Kidney glomerular epithelial cell (primary cell): Measurements from ENCODE around the gene TLE6.
"Not testable (repeated sequence)": the region's sequence is repeated elsewhere in the genome, so short reads cannot be mapped to it uniquely, and the experiment has no call there.

Source experiments
- DNase-seq: peaks from one replicate; lab custom pipeline; 2025; lab: John Stamatoyannopoulos, UW

TLE6 gene

GRCh38 chr19:3004522-3004921 is 27.2 kb downstream of the TLE6 start:
- no peak for DNase-seq

- no peak for DNase-seq
Measured at GRCh38 chr19:3005345-3005744, 28.0 kb downstream of the TLE6 start.

- no peak for DNase-seq
Measured at GRCh38 chr19:3006075-3006767, 28.9 kb downstream of the TLE6 start.

GRCh38 chr19:3007975-3008374 is 30.6 kb downstream of the TLE6 start:
- no peak for DNase-seq

- DNase-seq, result no peak
Measured at GRCh38 chr19:3008994-3009393, 31.6 kb downstream of the TLE6 start.

GRCh38 chr19:3010871-3011270 is 33.5 kb downstream of the TLE6 start:
- DNase-seq, result no peak

GRCh38 chr19:3012059-3012458 is 34.7 kb downstream of the TLE6 start:
- DNase-seq, result not testable (repeated sequence)

GRCh38 chr19:3012621-3013262 is 35.4 kb downstream of the TLE6 start:
- no peak for DNase-seq

- no peak for DNase-seq
Measured at GRCh38 chr19:3013263-3013725, 35.9 kb downstream of the TLE6 start.

GRCh38 chr19:3014135-3014534 is 36.8 kb downstream of the TLE6 start:
- no peak for DNase-seq

GRCh38 chr19:3015126-3016057 is 38.0 kb downstream of the TLE6 start:
- no peak for DNase-seq

- DNase-seq, result no peak
Measured at GRCh38 chr19:3017923-3018322, 40.6 kb downstream of the TLE6 start.

- no peak for DNase-seq
Measured at GRCh38 chr19:3019211-3019854, 42.0 kb downstream of the TLE6 start.

- no peak for DNase-seq
Measured at GRCh38 chr19:3020321-3020960, 43.1 kb downstream of the TLE6 start.

- no peak for DNase-seq
Measured at GRCh38 chr19:3024509-3024869, 47.1 kb downstream of the TLE6 start.

GRCh38 chr19:3024870-3025548 is 47.6 kb downstream of the TLE6 start:
- no peak for DNase-seq

- no peak for DNase-seq
Measured at GRCh38 chr19:3025549-3025886, 48.2 kb downstream of the TLE6 start.

GRCh38 chr19:3026768-3027167 is 49.4 kb downstream of the TLE6 start:
- no peak for DNase-seq

GRCh38 chr19:3027292-3027691 is 49.9 kb downstream of the TLE6 start:
- no peak for DNase-seq

- no peak for DNase-seq
Measured at GRCh38 chr19:3027981-3028304, 50.6 kb downstream of the TLE6 start.

- no peak for DNase-seq
Measured at GRCh38 chr19:3028305-3029064, 51.1 kb downstream of the TLE6 start.
